ENCODE data around the gene TTBK2.

DNA sequence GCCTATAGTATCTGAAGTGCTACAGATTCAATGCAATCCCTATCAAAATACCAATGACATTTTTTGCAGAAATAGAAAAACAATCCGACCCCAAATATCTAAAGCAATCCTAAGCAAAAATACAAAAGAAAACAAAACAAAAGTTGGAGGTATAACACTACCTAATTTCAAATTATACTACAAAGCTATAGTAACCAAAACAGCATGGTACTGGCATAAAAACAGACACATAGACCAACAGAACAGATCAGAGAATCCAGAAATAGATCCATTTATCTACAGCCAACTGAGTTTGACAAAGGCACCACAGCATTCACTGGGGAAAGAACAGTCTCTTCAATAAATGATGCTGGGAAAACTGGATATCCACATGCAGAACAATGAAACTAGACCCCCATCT, 159.8 kb downstream of the TTBK2 start:
- TF ChIP-seq, protein P1, sequence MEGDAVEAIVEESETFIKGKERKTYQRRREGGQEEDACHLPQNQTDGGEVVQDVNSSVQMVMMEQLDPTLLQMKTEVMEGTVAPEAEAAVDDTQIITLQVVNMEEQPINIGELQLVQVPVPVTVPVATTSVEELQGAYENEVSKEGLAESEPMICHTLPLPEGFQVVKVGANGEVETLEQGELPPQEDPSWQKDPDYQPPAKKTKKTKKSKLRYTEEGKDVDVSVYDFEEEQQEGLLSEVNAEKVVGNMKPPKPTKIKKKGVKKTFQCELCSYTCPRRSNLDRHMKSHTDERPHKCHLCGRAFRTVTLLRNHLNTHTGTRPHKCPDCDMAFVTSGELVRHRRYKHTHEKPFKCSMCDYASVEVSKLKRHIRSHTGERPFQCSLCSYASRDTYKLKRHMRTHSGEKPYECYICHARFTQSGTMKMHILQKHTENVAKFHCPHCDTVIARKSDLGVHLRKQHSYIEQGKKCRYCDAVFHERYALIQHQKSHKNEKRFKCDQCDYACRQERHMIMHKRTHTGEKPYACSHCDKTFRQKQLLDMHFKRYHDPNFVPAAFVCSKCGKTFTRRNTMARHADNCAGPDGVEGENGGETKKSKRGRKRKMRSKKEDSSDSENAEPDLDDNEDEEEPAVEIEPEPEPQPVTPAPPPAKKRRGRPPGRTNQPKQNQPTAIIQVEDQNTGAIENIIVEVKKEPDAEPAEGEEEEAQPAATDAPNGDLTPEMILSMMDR (IDR thresholded peaks at IDR 0.05; ENCODE audit: low read depth, low read length): no peak
- no peak for TF ChIP-seq EZH2phosphoT487 (IDR thresholded peaks at IDR 0.05; ENCODE audit: low read depth)

Measured in OCI-LY3 (cell line).